ENCODE results near the gene IL34. TPM values are rescaled to one million over a fixed set of nuclear protein-coding genes. Genes with fewer than 3 reads are reported as not detected.

The IL34 gene
- total RNA-seq, 2 experiments from 2014 or later = not detected

- no peaks in the 10 kb centered on the region for H3K79me2 ChIP-seq (ENCODE audit: insufficient read depth, low read depth, low read length)
- H4K20me1 ChIP-seq (ENCODE audit: insufficient read depth, low read length) = no peaks in the 10 kb centered on the region
- H3K4me1 ChIP-seq (ENCODE audit: insufficient read depth, low read length, poor library complexity, severe bottlenecking) = no peaks in the 10 kb centered on the region
- H3K9me3 ChIP-seq (ENCODE audit: low read length) = no peaks in the 10 kb centered on the region
- H3K27ac ChIP-seq (ENCODE audit: low read depth, low read length, poor library complexity, severe bottlenecking) = no peak overlapping the region
- no peak overlapping the region for H3K4me2 ChIP-seq (ENCODE audit: low read length)
- H3K4me3 ChIP-seq (ENCODE audit: low read depth, low read length, poor library complexity, severe bottlenecking) = no peak overlapping the region
- no peaks in the 10 kb centered on the region for H3K36me3 ChIP-seq (ENCODE audit: insufficient read depth, low read length)
- no peaks in the 10 kb centered on the region for H3K9me2 ChIP-seq (ENCODE audit: insufficient read depth, low read length)
- DNase-seq (ENCODE audit: low spot score) = no peak
- no peak overlapping the region for H2AFZ ChIP-seq (ENCODE audit: low read length)
- ChIA-PET CTCF (ENCODE audit: unreplicated experiment) (no interaction called here), POLR2A (no interaction called here)
- intact Hi-C loops (cut with micrococcal nuclease; ENCODE audit: unreplicated experiment) = no loop called here
- no TSS peak for BruUV-seq (replicated peaks)
- TF ChIP-seq EZH2phosphoT487 (IDR thresholded peaks at IDR 0.05; ENCODE audit: borderline replicate concordance, low read depth, low read length) = no peak
- TF ChIP-seq, protein P1, sequence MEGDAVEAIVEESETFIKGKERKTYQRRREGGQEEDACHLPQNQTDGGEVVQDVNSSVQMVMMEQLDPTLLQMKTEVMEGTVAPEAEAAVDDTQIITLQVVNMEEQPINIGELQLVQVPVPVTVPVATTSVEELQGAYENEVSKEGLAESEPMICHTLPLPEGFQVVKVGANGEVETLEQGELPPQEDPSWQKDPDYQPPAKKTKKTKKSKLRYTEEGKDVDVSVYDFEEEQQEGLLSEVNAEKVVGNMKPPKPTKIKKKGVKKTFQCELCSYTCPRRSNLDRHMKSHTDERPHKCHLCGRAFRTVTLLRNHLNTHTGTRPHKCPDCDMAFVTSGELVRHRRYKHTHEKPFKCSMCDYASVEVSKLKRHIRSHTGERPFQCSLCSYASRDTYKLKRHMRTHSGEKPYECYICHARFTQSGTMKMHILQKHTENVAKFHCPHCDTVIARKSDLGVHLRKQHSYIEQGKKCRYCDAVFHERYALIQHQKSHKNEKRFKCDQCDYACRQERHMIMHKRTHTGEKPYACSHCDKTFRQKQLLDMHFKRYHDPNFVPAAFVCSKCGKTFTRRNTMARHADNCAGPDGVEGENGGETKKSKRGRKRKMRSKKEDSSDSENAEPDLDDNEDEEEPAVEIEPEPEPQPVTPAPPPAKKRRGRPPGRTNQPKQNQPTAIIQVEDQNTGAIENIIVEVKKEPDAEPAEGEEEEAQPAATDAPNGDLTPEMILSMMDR (conservative IDR thresholded peaks at IDR 0.05; ENCODE audit: low read length) = no peak
These were observed 11.5 kb upstream of the IL34 start for GRCh38 chr16:70634861-70635260.

DNA sequence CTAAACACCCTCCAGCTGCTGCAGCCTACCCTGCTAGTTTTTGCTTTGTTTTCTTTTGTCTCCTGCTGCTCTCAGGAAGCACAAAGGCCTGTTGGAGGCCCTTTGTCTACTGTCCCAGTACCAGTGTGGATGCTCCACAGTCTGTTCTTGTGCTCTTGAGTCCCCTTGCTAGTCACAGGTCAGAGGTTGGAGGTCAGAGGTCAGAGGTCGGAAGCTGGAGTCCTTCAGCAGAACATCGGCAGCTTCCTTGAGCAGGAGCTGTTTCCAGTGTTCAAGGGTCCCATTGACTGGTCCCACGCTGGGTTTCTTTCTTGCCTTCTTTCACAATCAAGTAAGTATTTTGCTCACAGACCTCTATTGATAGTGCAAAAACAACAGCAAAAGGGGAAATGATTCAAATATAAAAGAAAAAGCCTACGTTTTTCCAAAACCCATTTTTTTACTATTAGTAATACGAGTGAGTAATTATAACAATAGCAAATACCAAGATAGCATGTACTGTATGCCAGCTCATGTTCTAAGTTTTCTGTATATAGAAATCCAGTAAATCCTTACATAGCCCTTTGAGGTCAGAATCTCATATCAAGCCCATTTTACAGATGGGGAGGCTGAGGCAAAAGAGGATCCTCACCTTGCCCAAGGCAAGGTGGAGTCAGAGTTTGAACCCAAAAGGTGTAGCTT is 10.9 kb upstream of the IL34 start:
- TF ChIP-seq EZH2phosphoT487 (IDR thresholded peaks at IDR 0.05; ENCODE audit: borderline replicate concordance, low read depth, low read length) = no peak
- TF ChIP-seq, protein P1 (conservative IDR thresholded peaks at IDR 0.05; ENCODE audit: low read length) = no peak
- Histone ChIP-seq H3K79me2 (ENCODE audit: insufficient read depth, low read depth, low read length) (no peaks in the 10 kb centered on the region), H3K9me2 (ENCODE audit: insufficient read depth, low read length) (no peaks in the 10 kb centered on the region), H3K9me3 (ENCODE audit: low read length) (no peaks in the 10 kb centered on the region), H2AFZ (ENCODE audit: low read length) (no peak overlapping the region), H3K4me2 (ENCODE audit: low read length) (no peak overlapping the region), H4K20me1 (ENCODE audit: insufficient read depth, low read length) (no peaks in the 10 kb centered on the region), H3K4me1 (ENCODE audit: insufficient read depth, low read length, poor library complexity, severe bottlenecking) (no peaks in the 10 kb centered on the region), H3K4me3 (ENCODE audit: low read depth, low read length, poor library complexity, severe bottlenecking) (no peak overlapping the region), H3K27ac (ENCODE audit: low read depth, low read length, poor library complexity, severe bottlenecking) (no peak overlapping the region), H3K36me3 (ENCODE audit: insufficient read depth, low read length) (no peaks in the 10 kb centered on the region)
- ChIA-PET CTCF (ENCODE audit: unreplicated experiment) (no interaction called here), POLR2A (interaction anchor here (0.6 to 0.8 kb wide), 2 partner anchors 8 to 24 kb away, joined by 3 to 4 read pairs; no protein-coding TSS in a partner anchor)
- no TSS peak for BruUV-seq (replicated peaks)
- intact Hi-C loops (cut with micrococcal nuclease; ENCODE audit: unreplicated experiment) = no loop called here
- no peak for DNase-seq (ENCODE audit: low spot score)

Measured in OCI-LY7 (cell line).